Calu3 (cell line): ENCODE data around the gene ZNF682. TPM values are rescaled to one million over a fixed set of nuclear protein-coding genes. Genes with fewer than 3 reads are reported as not detected.

Experiments
- BruUV-seq: library from RNA; stranded (reverse); fragments of 400-500 nt; replicated peaks from 2 replicates; lab custom pipeline; 2021; lab: Mats Ljungman, UMichigan
- CTCF ChIA-PET: fragments of 300-600 bp; sonication (Branson Sonifier 250); formaldehyde crosslinking; loops from one replicate; lab custom pipeline; 2022; ENCODE audit warnings: antibody characterized with exemption; lab: Charles Lee
- DNase-seq: peaks from one replicate; pipeline ENCODE4 v3.0.0; 2022
- H3K27ac Mint-ChIP-seq: one replicate; pipeline ENCODE4 v1.8.0; 2022; ENCODE audit warnings: mixed read lengths; ENCODE audit not compliant: unreplicated experiment
- H3K27me3 Mint-ChIP-seq: one replicate; pipeline ENCODE4 v1.8.0; 2022; ENCODE audit warnings: mixed read lengths; ENCODE audit not compliant: unreplicated experiment
- H3K36me3 Mint-ChIP-seq: one replicate; pipeline ENCODE4 v1.8.0; 2022; ENCODE audit warnings: mild to moderate bottlenecking, moderate library complexity, mixed read lengths; ENCODE audit not compliant: insufficient read depth, unreplicated experiment
- H3K4me1 Mint-ChIP-seq: one replicate; pipeline ENCODE4 v1.8.0; 2022; ENCODE audit warnings: mild to moderate bottlenecking, low read depth, mixed read lengths; ENCODE audit not compliant: unreplicated experiment
- H3K4me3 Mint-ChIP-seq: one replicate; pipeline ENCODE4 v1.8.0; 2022; ENCODE audit warnings: mild to moderate bottlenecking, low read depth, moderate library complexity, mixed read lengths; ENCODE audit not compliant: unreplicated experiment
- H3K9me3 Mint-ChIP-seq: one replicate; pipeline ENCODE4 v1.8.0; 2022; ENCODE audit warnings: low read depth, mixed read lengths; ENCODE audit not compliant: unreplicated experiment
- CTCF ChIP-seq: fragments of 200-600 bp; IDR thresholded peaks from one replicate; pipeline ENCODE4 v1.8.0; 2022; ENCODE audit warnings: antibody characterized with exemption; ENCODE audit not compliant: unreplicated experiment
- intact Hi-C: fragments of 100-400 bp; cut with micrococcal nuclease; formaldehyde crosslinking; loops from one replicate; pipeline ENCODE4 v1.10.0; 2022; ENCODE audit not compliant: unreplicated experiment
- total RNA-seq: library from RNA; stranded (reverse); gene quantifications from 2 replicates; pipeline ENCODE4 v1.2.3, GENCODE V29; 2022

ZNF682 gene
- total RNA-seq, 1 experiment from 2014 or later, result 3.5 TPM

- Mint-ChIP-seq H3K36me3 (no peaks in the 10 kb centered on the region), H3K4me1 (no peaks in the 10 kb centered on the region), H3K27me3 (no peaks in the 10 kb centered on the region), H3K9me3 (peaks cover 5% of the 10 kb centered on the region), H3K4me3 (no peak overlapping the region), H3K27ac (no peak overlapping the region)
- CTCF ChIA-PET, result no interaction called here
- DNase-seq, result no peak
- intact Hi-C loops, result loop anchor here (10.0 kb wide), 1 partner anchor 422 kb away; the partner anchor contains the start of gene CILP2
- BruUV-seq, result no TSS peak
- TF ChIP-seq CTCF, result no peak
Measured at GRCh38 chr19:19956434-19957075, 82.8 kb downstream of the ZNF682 start.

GRCh38 chr19:19955208-19955607 is 84.1 kb downstream of the ZNF682 start:
- DNase-seq, result no peak
- no TSS peak for BruUV-seq
- CTCF ChIA-PET, result no interaction called here
- Mint-ChIP-seq H3K4me1 (no peaks in the 10 kb centered on the region), H3K27ac (no peak overlapping the region), H3K4me3 (no peak overlapping the region), H3K9me3 (peaks cover 5% of the 10 kb centered on the region), H3K36me3 (no peaks in the 10 kb centered on the region), H3K27me3 (no peaks in the 10 kb centered on the region)
- intact Hi-C loops, result loop anchor here (10.0 kb wide), 1 partner anchor 420 kb away; the partner anchor contains the start of gene CILP2
- no peak for TF ChIP-seq CTCF

Other genes with a start within 250 kb of the ZNF682 start
- gene ZNF506, start 217.8 kb downstream of the ZNF682 start, total RNA-seq, result 14.9 and 16.4 TPM in 2 replicates
- gene ZNF253, start 173.6 kb downstream of the ZNF682 start, total RNA-seq, result 5.0 and 6.6 TPM in 2 replicates
- gene ZNF93, start 138.6 kb downstream of the ZNF682 start, total RNA-seq, result 6.5 and 6.9 TPM in 2 replicates
- gene ZNF90, start 38.5 kb upstream of the ZNF682 start, total RNA-seq, result 5.3 and 6.2 TPM in 2 replicates
- gene ZNF486, start 127.7 kb upstream of the ZNF682 start, total RNA-seq, result 0.91 TPM in 1 of 2 replicates, not detected in the other